ENCODE results near the gene GMDS.
A peak's percentile ranks its signal among the peaks of the same experiment; 100 is the strongest.

GMDS gene

DNA sequence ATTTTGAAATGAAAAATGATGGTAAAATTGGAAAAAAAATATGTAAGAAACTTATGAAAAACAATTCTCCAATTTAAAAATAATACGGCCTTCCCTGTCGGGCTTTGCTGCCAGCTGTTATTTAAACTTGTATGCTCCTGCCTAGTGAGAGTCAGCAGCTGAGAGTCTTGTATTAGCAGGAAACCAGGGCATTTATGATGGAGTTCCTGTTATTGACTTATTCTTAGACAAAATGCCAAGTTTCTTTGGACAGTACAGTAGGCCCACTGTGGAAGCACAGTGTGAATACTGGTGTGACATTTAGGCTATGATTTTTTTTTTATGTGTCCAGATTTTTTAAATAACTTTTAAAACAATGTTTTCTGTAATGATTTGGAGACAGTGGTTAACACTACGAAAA lies 42.1 kb downstream of the GMDS start:
- no peak for DNase-seq

DNA sequence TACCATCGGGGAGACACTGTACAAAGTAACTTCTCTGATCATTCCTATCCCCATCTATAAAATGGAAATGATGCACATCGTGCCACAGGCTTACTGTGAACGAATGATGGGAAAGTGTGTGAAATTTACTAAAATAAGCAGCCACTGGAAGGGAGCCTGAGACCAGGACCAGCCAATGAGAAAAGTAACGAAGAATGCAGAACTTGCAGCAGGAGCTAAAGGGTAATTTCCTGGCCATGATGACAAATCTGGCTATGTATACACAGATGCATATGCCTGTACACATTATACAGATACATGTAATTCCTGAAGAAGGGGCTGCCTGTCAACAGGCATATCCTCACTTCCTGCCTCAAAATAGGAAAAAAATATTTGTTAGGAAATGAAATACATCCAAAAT lies 47.4 kb downstream of the GMDS start:
- no peak for DNase-seq

DNA sequence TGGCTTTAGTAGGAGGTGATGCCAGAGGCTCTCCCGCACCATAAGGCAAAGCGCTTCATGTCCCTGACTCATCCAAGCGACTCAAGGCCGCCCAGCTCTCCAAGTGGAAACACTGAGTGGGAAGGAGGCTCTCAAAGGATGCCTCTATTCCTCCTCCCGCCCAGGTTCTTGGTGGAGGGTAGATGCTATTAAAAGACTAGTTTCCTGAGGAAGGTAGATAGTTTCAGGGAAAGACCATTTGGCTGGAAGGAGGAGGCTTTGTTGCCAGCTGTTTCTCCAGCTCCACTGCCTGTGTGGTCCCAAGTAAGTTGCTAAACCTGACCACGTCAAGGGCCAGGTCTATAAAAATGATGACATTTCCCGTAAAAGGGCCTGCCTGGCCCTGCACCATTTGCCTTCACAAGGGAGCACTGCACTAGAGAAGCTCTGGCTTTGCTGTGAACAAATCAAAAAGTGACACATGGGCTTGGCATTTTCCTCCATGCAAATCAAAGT lies 48.2 kb downstream of the GMDS start:
- DNase-seq: no peak

DNA sequence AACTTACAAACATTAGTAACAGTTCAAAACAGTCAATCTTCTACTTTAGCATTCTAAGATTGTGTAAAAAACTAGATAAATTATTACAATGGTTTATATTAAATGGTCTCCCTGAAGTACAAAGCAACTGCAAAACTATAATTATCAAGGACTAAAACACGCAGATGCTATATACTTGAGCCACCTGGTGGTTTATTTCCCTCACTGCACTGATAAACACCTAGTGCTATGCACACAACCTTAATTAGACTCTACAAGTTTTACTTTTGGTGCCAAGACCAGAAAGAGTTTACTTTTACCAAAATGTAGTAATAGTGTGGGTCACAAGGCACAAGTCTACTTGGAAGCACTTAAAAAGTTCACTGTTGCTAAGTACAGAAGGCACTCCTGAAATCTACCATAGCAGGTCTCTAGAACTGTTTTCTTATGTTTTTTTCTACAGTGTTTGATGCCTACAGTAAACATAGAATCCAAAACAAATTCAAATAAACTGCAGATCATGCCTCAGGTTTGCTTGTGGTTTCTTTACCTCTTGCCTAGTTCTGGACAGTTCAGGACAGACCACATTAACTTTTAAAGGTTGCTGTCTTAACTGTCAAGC lies 49.2 kb downstream of the GMDS start:
- no peak for DNase-seq

DNA sequence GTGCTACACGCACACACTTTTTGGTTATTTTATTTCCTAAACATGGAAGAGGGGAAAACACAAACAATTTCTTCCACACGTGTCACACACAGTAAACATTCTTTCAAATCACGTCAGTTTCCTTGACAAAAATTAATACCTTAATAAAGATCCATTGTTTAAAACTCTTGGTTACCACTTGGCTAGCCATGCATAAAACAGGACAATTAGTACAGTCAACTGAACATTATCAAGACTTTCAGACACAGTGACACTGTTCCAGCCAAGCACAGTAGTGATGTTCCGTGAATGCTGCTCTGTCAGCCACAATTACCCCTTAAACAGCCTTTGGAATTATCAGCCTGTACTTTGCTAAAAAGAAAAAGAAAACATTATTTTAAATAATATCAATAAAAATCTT lies 50.8 kb downstream of the GMDS start:
- no peak for DNase-seq

DNA sequence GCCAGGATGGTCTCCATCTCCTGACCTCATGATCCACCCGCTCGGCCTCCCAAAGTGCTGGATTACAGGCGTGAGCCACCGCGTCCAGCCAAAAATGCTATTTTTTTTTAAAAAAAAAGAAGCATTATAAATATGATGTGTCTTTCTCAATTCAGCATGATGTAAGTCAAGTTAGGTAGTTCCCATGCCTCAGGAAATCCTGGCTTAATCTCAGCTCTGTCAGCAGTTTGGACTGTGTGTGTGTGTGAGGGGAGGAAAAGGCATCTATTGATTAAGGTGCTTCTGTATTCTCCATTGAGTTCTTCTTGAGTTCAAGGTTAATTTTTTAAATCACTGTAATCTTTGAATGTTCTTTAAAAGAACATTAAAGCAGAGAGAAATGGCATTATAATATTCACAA lies 51.5 kb downstream of the GMDS start:
- no peak for DNase-seq

DNA sequence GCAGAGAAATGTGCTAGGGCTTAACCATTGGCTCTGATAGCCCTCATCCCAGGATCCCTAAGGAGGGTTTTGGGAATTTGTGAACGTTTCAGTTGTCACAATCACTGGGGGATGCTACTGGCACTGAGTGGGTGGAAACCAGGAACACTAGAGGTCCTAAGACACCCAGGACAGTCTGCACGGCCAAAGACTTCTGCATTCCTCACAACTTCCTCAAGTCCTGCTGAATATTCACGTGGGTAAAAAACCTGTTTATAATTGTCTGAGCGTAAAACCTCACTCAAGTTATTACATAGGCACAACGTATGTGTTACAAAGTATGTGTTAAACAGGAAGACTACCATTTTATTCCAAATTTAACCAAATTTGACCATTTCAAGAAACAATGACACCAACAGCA lies 52.4 kb downstream of the GMDS start:
- DNase-seq: no peak

DNA sequence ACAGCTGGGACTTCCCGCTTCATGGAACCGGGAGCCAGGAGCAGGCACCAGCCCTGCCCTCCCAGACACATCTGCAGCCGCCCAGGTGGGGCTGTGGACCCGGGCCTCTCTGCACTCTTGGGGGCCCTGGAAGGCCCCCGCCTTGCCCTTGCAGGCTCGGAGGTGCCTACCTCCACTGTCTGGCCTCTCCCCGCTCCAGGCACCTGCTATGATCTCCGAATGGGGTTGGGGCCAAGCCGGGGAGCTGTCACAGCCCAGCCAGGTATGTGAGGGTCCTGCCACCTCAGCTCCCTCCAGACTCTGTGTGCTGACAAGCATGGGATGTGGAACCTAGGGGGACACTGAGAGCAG lies 54.0 kb downstream of the GMDS start:
- no peak for DNase-seq

DNA sequence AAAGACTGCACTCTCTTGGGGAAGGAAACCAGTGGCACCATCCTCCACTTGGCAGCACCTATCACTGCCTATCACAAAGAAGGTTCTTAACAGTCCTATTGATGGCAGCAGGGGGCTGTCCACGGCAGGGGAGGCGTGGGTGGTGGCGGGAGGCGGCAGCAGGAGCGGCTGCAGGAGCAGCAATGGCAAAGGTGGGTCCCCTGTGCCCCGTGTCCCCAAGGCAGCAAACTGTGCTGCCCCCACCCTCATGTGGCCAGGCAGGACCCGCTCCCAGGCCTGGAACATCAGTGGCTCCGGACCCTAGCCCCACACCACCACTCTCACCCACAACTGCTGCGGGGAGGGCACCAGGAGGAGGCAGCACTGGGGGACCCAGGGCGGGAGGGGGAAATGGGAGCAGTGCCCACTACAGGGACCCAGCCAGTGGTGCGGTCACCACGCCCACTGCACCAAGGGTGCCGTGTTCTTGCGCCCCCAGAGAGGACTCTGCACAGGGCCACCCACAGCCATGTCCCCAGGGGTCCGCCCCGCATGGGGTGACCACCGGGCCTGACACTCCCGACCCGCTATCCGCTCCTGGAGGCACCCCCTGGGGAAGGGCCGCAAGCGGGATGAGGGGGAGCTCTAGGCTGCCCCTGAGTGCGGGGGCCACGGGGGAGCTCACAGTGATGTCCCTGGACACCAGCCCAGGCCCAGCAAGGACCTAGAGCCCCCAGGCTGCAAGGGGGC lies 54.6 kb downstream of the GMDS start:
- no peak for DNase-seq

DNA sequence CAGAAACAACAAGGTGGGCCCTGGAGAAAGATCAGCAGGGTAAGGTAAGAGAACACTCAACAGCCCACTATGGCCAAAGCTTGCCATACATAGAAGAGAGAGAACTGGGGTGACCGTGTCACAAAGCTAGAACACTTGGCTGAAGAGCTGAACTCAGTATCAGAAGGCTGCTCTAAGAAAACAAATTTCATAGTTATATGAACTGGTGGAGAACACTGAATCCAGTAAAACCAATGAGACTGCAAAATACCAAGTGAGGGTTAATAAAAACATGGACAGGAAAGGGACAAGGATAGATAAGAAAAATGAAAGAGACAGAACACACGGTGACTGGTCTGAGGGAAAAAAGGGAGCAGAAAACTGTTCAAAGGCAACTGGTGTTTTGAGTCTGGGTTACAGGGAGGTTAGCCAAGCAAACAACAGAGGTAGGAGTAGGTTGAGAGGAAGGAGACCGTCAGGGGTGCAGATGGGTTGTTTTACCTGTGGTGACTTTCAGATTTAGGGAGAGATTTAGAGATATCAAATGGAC lies 56.5 kb downstream of the GMDS start:
- DNase-seq: no peak

DNA sequence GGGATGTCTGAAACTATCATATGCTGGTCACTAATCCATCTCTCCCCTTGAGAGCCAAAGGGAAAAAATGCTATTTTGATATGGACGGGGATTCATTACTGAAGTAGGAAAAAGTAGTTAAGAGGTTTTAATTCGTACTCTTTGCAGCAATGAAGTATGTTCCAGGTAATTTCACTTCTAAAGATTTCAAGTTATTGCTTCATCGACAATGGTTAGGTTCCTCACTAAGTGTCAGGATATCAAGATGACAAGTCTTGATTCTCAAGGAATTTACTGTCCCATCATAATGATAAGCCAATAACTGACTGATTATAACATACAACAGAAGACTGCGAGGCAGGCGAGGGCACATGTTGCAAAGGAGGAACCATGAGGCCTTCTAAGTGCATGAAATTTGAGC lies 57.0 kb downstream of the GMDS start:
- DNase-seq: no peak

DNA sequence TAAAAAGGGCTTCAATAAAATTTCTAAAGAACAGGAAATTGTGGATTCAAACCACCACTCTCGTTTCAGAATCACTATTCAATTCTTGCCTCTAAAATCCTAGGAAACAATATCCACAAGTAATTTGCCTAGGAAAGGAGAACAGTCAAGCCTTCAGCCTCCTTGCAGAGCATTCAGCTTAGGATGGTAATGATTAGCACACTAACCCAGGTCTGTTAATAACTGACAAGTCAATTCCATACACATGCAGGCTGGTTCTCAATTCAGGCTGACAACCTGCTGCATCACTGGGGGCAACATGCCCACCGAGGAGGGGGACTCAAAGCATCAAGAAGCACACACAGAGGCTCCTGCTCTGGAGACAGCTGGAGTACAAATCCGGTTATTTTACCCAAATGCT lies 57.6 kb downstream of the GMDS start:
- no peak for DNase-seq

DNA sequence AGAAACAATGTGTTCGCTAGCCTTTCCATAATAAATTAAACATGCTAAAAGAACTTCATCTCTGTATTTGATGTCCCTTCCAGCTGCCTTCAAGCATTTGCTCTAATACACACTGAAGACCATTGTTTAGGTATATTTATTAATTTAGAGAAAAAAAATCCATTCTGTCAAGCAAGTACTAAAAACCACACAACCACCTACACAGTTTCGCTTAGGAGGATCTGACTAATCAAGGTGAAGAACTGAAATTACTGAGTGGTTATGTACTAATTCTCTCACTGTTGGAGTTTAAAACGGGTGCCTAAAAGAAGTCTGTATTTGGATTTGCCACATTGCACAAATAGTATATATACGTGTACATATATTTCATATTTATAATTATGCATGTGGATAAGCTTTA lies 58.9 kb downstream of the GMDS start:
- peak; percentile 11 for DNase-seq

DNA sequence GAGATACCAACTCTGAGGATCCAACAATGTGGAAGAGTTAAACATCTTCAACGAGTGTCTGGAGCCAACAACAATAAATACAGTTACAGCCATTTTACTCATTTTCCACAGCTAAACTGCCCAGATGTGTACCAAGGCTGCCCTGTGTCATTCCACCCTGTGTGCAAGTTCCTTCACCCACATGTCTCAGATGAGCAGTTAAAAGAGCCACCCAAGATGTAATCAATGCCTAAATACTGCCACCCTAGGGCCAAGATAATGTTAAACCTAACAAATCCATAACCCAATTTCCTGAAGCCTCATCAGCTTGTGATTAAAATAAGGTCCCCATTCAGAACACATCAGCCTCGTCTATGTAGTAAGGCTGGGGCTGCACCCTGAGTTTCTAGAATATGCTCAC lies 59.9 kb downstream of the GMDS start:
- DNase-seq: no peak

DNA sequence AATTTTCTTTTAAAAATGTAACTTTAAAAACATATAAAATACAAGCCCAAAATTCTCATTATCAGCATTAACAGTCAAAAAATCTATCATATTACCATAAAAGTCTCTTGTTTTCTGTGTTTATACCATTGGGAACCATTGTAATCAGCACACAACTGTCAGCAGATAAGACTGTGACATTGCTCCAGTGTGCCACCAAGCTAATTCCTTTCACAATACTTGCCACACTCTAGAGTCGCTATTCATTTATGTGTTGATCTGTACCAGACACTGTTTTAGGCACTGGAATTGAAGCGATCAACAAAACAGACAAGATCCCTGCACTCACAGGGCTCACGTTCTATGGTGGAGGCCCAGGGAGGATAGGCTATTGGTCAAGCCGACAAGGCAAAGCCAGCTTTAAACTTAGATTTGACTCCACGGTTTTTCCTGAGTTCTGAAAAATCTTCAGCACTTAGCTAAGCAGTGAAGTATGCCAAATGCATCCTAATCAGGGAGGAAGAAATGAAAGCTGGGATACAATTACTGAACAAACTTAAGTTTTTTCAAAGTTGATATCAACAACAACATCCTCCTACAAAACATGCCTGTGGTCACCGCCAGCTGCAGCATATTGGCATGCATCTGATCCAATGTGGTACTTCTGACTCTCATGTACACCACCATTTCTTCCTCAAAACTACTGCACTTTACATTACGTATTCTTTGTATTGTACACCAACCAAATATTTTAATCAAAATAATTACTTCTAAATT lies 60.5 kb downstream of the GMDS start:
- no peak for DNase-seq

DNA sequence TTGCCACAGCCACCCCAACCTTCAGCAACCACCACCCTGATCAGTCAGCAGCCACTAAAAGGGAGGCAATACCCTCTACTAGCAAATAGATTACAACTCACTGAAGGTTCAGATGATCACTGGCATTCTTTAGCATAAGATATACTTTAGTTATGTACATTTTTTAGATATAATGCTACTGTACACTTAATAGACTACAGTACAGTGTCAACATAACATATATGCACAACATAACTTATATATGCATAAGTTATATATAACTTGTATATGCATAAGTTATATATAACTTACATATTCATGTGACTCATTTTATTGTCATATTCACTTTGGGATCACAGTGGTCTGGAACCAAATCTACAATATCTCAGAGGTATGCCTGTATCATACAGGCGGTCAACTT lies 61.7 kb downstream of the GMDS start:
- DNase-seq: no peak

DNA sequence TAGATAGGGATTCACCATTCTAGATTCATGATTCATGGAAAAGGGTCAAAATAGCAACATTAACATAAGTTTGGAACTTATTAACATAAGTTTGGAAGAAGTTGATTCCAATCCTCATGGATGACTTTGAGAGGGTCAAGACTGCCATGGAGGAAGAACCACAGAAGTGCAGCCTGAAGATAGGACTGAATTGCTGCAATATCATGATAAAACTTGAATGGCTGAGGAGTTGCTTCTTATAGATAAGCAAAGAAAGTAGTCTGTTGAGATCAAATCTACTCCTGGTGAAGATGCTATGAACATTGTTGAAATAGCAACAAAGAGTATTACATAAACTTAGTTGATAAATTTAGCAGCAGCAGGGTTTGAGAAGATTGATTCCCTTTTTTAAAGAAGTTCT lies 62.2 kb downstream of the GMDS start:
- DNase-seq: no peak

DNA sequence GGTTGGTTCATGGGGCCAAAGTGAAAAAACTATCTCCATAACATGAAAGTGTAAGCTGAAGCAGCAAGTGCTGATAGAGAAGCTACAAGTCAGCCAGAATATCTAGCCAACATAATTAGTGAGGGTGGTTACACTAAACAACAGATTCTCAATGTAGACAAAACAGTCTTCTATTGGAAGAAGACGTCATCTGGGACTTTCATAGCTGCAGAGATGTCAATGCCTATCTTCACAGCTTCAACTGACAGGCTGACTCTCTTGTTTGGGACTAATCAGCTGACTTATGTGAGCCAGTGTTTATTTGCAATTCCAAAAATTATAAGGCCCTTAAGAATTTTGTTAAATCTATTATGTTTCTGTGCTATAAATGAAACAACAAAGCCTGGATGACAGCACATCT lies 63.2 kb downstream of the GMDS start:
- DNase-seq: no peak

DNA sequence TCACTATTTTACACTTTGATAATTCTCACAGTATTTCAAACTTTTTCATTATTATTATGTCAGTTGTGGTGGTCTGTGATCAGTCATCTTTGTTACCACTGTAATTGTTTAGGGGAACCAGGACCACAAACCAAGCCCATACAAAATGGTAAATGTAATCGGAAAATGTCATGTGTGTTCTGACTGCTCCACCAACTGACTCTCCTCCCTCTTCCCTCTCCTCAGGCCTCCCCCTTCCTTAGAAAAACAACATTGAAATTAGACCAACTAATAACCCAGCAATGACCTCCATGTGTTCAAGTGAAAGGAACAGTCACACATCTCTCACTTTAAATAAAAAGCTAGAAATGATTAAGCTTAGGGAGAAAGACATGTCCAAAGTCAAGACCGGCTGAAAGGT lies 63.8 kb downstream of the GMDS start:
- DNase-seq: no peak

DNA sequence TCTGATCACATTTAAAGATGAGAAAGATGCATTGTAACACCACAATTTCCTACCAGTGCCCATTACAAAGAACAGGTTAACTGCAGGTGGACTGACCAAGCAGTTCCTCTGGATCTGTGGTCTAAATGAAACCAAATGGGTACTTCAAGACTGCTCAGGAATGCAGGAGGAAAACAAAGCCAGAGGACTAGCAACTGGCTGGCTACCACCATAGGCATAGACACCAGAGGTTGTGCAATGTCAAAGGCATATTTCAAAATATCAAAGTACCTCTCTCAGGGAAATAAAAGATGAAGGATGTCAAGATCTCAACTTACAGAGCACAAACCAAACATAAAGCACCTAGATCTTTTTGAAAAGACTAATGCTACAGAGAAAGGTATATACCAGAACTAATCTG lies 65.5 kb downstream of the GMDS start:
- DNase-seq: no peak

DNA sequence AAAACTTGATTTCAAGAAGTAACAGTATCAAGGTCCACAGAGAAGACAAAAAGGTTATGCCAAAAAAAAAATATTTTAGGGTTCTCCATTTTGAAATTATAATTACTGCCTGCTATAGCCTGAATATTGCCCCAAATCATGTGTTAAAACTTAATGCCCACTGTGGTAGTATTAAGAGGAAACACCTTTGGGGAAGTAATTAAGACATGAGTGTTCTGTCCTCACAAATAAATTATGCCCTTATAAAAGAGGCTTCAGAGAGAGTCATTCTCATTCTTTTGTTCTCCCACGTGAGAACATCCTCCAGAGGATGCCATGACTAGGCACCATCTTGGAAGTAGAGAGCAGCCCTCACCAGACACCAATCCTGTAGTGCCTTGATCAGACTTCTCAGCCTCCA lies 66.2 kb downstream of the GMDS start:
- DNase-seq: no peak

DNA sequence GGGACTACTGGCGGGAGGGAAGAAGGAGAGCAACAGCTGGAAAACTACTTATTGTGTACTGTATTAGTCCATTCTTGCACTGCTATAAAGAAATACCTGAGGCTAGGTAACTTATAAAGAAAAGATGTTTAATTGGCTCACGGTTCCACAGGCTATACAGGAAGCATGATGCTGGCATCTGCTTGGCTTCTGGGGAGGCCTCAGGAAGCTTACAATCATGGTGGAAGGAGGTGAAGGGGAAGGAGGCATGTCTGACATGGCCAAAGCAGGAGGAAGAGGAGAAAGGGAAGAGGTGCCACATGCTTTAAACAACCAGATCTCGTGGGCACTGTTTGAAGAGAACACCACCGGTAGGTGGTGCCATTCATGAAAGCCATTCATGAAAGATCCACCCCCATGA lies 67.3 kb downstream of the GMDS start:
- DNase-seq: no peak

DNA sequence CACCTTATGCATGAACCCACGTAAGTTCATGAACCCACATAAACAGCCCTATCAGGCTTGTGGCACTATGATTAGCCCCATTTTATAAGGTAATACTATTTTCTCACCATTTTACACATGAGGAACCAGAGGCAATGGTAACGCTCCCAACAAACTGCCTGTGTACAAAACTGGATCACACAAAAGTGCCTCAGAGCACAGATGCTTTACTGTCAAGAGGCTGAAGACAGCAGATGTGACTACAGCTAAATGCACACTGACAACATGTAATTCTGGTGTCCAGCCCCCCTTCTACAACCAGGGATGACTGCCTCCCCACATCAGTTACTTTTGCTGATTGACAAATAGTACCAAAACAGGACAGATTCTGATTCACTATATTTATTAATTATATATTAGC lies 69.6 kb downstream of the GMDS start:
- no peak for DNase-seq
